GM12872 (cell line): Measurements from ENCODE around the gene PIAS2.

Experiments used
- CTCF ChIP-seq: IDR thresholded peaks from 3 replicates; pipeline ENCODE4 v1.5.1; 2011; ENCODE audit warnings: low read depth, mild to moderate bottlenecking, low read length, moderate library complexity; ENCODE audit not compliant: insufficient read depth

PIAS2 gene

GRCh38 chr18:46939337-46939963 is 22.1 kb upstream of the PIAS2 start:
- TF ChIP-seq CTCF = no peak

GRCh38 chr18:46920653-46921052 is 3.3 kb upstream of the PIAS2 start:
- TF ChIP-seq CTCF = no peak

GRCh38 chr18:46920067-46920466 is 2.8 kb upstream of the PIAS2 start:
- TF ChIP-seq CTCF = no peak

GRCh38 chr18:46917803-46918600 is 695 bp upstream of the PIAS2 start:
- no peak for TF ChIP-seq CTCF

GRCh38 chr18:46916551-46917107 is 678 bp downstream of the PIAS2 start:
- TF ChIP-seq CTCF = no peak

- TF ChIP-seq CTCF = no peak
These were observed 1.3 kb downstream of the PIAS2 start for GRCh38 chr18:46915800-46916550.

- no peak for TF ChIP-seq CTCF
These were observed 6.5 kb downstream of the PIAS2 start for GRCh38 chr18:46910856-46911255.
